A549 (cell line): ENCODE measurements around the gene CD7. TPM values are rescaled to one million over a fixed set of nuclear protein-coding genes. Genes with fewer than 3 reads are reported as not detected.

Experiments
- ATAC-seq, 2 experiments: fragments of 200-7000 bp in 1 of 2; fragments of >200 bp in 1 of 2; cut with Nextera tagmentation in 1 of 2; cut with Tn5 transposase in 1 of 2; 3 replicates each; pipeline versions ENCODE4 v1.8.0 to v1.9.1; 2018 to 2020; ENCODE audit warnings: mild to moderate bottlenecking in 1 of 2, moderate library complexity in 1 of 2
- CTCF ChIA-PET: fragments of 300-600 bp; sonication (Branson Sonifier 250); formaldehyde crosslinking; extraction: SDS; loops from one replicate; lab custom pipeline; 2021; ENCODE audit warnings: antibody characterized with exemption, inconsistent platforms; lab: Yijun Ruan, JAX
- POLR2A ChIA-PET: fragments of 350-600 bp; formaldehyde crosslinking; extraction: SDS; loops from one replicate; lab custom pipeline; 2021; ENCODE audit warnings: antibody characterized with exemption, inconsistent platforms; lab: Yijun Ruan, JAX
- DNase-seq, 2 experiments: peaks; one replicate each; pipeline versions ENCODE4 v3.0.0 to v3.0.0-alpha.2; 2011 to 2016; ENCODE audit warnings: low read depth in 1 of 2, low spot score in 1 of 2
- FAIRE-seq: peaks from 2 replicates; lab custom pipeline; 2011; peaks lifted over from hg19 to GRCh38; lab: Jason Lieb, UNC
- H3K27ac ChIP-seq, 2 experiments: fragments of >200 bp; sonication (Bioruptor Twin); formaldehyde crosslinking; 3 replicates each; pipeline ENCODE4 v1.5.1; 2016 to 2017
- H3K4me1 ChIP-seq: fragments of >200 bp; sonication (Bioruptor Twin); formaldehyde crosslinking; 3 replicates; pipeline ENCODE4 v1.6.1; 2016
- H3K4me2 ChIP-seq: fragments of >200 bp; sonication (Bioruptor Twin); formaldehyde crosslinking; 3 replicates; pipeline ENCODE4 v1.6.1; 2016
- H3K4me3 ChIP-seq: fragments of >200 bp; sonication (Bioruptor Twin); formaldehyde crosslinking; 3 replicates; pipeline ENCODE4 v1.5.1; 2016
- H3K9me3 ChIP-seq: fragments of >200 bp; sonication (Bioruptor Twin); formaldehyde crosslinking; 3 replicates; pipeline ENCODE4 v1.6.1; 2016
- BCL3 ChIP-seq: fragments of >200 bp; sonication (Bioruptor Twin); formaldehyde crosslinking; IDR thresholded peaks from 3 replicates; pipeline ENCODE4 v1.6.1; 2016
- ELK1 ChIP-seq: fragments of 150-350 bp; IDR thresholded peaks from 2 replicates; pipeline ENCODE4 v1.6.1; 2014; ENCODE audit warnings: low read depth, mild to moderate bottlenecking, low read length
- FOSL2 ChIP-seq, 2 experiments: fragments of 450-650 bp in 1 of 2; fragments of >200 bp in 1 of 2; sonication (Bioruptor Twin) in 1 of 2; formaldehyde crosslinking; IDR thresholded peaks; 2 replicates each; pipeline versions ENCODE4 v1.5.0 to v1.6.1; 2016 to 2020; ENCODE audit warnings: mild to moderate bottlenecking in 1 of 2, moderate library complexity in 1 of 2
- GATA3 ChIP-seq: IDR thresholded peaks from 2 replicates; pipeline ENCODE4 v1.6.1; 2012; ENCODE audit warnings: borderline replicate concordance
- HEYL ChIP-seq: fragments of 250-450 bp; sonication (Bioruptor Pico); IDR thresholded peaks from 2 replicates; pipeline ENCODE4 v1.8.0; 2021; ENCODE audit warnings: mild to moderate bottlenecking, moderate library complexity
- HOXB5 ChIP-seq: fragments of 250-450 bp; sonication (Bioruptor Pico); IDR thresholded peaks from 2 replicates; pipeline ENCODE4 v1.5.0; 2020; ENCODE audit warnings: mild to moderate bottlenecking, moderate library complexity
- JUN ChIP-seq, 2 experiments: fragments of >200 bp; sonication (Bioruptor Twin); formaldehyde crosslinking; IDR thresholded peaks; 2 replicates in 1 of 2; 3 replicates in 1 of 2; pipeline ENCODE4 v1.6.1; 2016 to 2017
- MAX ChIP-seq: IDR thresholded peaks from 2 replicates; pipeline ENCODE4 v1.6.1; 2012
- MYC ChIP-seq: IDR thresholded peaks from 2 replicates; pipeline ENCODE4 v1.6.1; 2012; ENCODE audit warnings: mild to moderate bottlenecking, inconsistent platforms, low read length, improper control_type of control experiment, borderline replicate concordance
- PHF8 ChIP-seq: fragments of 200-600 bp; sonication (generic); IDR thresholded peaks from 2 replicates; pipeline ENCODE4 v1.6.1; 2016; ENCODE audit warnings: low read depth, mild to moderate bottlenecking, antibody characterized with exemption, moderate library complexity, borderline replicate concordance
- POLR2A ChIP-seq: IDR thresholded peaks from 2 replicates; pipeline ENCODE4 v1.6.1; 2012; ENCODE audit warnings: mild to moderate bottlenecking, low read length
- RCOR1 ChIP-seq: fragments of 150-350 bp; IDR thresholded peaks from 2 replicates; pipeline ENCODE4 v1.6.1; 2014; ENCODE audit warnings: antibody characterized with exemption, low read length, low read depth
- RFX5 ChIP-seq: fragments of 450-650 bp; IDR thresholded peaks from 2 replicates; pipeline ENCODE4 v1.7.1; 2014; ENCODE audit warnings: antibody characterized with exemption, mild to moderate bottlenecking, moderate library complexity
- TFCP2L1 ChIP-seq: fragments of 250-450 bp; sonication (Bioruptor Pico); IDR thresholded peaks from 2 replicates; pipeline ENCODE4 v1.5.0; 2021; ENCODE audit warnings: mild to moderate bottlenecking
- ZFP36 ChIP-seq: fragments of 450-650 bp; IDR thresholded peaks from 2 replicates; pipeline ENCODE4 v1.6.1; 2014; ENCODE audit warnings: borderline replicate concordance; ENCODE audit not compliant: partially characterized antibody
- WGBS: methylation state at CpG from one replicate; pipeline ENCODE4 v1.1.6; 2017; ENCODE audit errors: missing lambda C conversion rate; 5-methylcytosine and 5-hydroxymethylcytosine counted together
- polyA plus RNA-seq, 4 experiments: library from polyadenylated mRNA; depleted of rRNA in 3 of 4; stranded (reverse); fragments of >200 nt; fragmentation: RNase III in 1 of 4; extraction: RNeasy Plus Mini Kit Qiagen cat#74134 plus additional on column Dnase treatment in 1 of 4; gene quantifications; 2 replicates in 3 of 4; 3 replicates in 1 of 4; pipeline ENCODE4 v1.2.3, GENCODE V29; 2011 to 2017
- TF ChIP-seq, protein P1 (sequence below): fragments of 200-600 bp; sonication (generic); IDR thresholded peaks from 2 replicates; pipeline ENCODE4 v1.6.1; 2016; ENCODE audit warnings: antibody characterized with exemption, mild to moderate bottlenecking, moderate library complexity
- TF ChIP-seq, protein P2 (sequence below): IDR thresholded peaks from 2 replicates; pipeline ENCODE4 v1.6.1; 2012

The CD7 gene
- polyA plus RNA-seq, 2 of the 4 experiments (the other 2 are of a cell fraction) = not detected

GRCh38 chr17:82274134-82275020, 43.0 kb downstream of the CD7 start (continued):
- TF ChIP-seq, protein P1, sequence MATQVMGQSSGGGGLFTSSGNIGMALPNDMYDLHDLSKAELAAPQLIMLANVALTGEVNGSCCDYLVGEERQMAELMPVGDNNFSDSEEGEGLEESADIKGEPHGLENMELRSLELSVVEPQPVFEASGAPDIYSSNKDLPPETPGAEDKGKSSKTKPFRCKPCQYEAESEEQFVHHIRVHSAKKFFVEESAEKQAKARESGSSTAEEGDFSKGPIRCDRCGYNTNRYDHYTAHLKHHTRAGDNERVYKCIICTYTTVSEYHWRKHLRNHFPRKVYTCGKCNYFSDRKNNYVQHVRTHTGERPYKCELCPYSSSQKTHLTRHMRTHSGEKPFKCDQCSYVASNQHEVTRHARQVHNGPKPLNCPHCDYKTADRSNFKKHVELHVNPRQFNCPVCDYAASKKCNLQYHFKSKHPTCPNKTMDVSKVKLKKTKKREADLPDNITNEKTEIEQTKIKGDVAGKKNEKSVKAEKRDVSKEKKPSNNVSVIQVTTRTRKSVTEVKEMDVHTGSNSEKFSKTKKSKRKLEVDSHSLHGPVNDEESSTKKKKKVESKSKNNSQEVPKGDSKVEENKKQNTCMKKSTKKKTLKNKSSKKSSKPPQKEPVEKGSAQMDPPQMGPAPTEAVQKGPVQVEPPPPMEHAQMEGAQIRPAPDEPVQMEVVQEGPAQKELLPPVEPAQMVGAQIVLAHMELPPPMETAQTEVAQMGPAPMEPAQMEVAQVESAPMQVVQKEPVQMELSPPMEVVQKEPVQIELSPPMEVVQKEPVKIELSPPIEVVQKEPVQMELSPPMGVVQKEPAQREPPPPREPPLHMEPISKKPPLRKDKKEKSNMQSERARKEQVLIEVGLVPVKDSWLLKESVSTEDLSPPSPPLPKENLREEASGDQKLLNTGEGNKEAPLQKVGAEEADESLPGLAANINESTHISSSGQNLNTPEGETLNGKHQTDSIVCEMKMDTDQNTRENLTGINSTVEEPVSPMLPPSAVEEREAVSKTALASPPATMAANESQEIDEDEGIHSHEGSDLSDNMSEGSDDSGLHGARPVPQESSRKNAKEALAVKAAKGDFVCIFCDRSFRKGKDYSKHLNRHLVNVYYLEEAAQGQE = no peak

DNA sequence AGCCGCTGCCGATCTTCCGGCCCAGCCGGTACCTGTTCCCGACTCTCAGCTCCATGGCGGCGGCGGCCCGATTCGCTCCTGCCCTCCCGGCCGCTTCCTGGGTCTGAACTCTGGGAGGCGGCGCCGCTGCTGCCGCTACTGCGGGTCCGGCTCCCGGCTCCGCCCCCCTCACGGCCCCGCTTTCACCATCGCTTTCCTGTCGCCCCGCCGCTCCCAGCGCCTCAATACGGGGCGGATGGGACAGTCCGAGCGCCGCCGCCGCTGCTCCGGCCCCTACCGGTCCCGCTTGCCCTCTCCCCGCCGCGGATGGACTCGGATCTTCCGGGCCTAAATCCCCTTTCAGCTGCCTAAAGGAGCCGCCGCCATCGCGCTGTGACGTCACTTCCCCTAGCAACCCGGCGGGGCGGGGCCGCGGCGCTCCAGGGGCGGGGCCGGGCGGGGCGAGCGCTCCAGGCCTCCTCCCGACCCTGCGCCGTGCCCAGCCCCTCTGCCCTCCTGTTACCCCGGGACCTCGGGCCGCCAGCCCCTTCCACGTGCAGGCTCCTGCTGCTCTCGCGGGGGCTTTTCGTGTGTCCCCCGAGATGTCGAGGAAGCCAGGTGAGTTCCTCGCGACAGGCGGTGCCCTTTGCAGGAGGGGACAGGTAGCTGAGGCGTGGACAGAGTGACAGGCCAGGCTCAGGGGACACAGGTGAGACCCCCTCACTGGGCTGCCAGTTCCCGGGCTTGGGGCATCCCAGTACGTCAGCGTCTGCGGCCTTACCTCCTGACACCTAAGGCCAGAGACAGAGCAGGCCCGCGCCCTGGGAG, 43.9 kb downstream of the CD7 start, which contains the start of gene CSNK1D:
CSNK1D (minus strand) TSS at position 374 of the 807 bp plus-strand sequence; CDS start at position 55, 319 bp downstream.
- ATAC-seq = peak; percentile 82 to 87
- TF ChIP-seq HOXB5 (0 out of 2 replicates have a peak, but pooled peaks have one; percentile 60), JUN (IDR thresholded peaks at IDR 0.05) (peak; percentile 76 to 92), POLR2A (peak; percentile 63), HEYL (CRISPR knock-in tag) (no peak), PHF8 (peak; percentile 2), FOSL2 (IDR thresholded peaks at IDR 0.05) (no peak), FOSL2 (CRISPR knock-in tag; IDR thresholded peaks at IDR 0.05) (peak; percentile 13; the same call in 1 of the 2 replicates), RCOR1 (no peak), BCL3 (peak; percentile 95), MYC (peak; percentile 73; the same call in 1 of the 2 replicates), ELK1 (no peak), MAX (peak; percentile 91), RFX5 (peak; percentile 92), GATA3 (peak; percentile 43), ZFP36 (no peak), TFCP2L1 (CRISPR knock-in tag) (peak; percentile 81)
- TF ChIP-seq, protein P2, sequence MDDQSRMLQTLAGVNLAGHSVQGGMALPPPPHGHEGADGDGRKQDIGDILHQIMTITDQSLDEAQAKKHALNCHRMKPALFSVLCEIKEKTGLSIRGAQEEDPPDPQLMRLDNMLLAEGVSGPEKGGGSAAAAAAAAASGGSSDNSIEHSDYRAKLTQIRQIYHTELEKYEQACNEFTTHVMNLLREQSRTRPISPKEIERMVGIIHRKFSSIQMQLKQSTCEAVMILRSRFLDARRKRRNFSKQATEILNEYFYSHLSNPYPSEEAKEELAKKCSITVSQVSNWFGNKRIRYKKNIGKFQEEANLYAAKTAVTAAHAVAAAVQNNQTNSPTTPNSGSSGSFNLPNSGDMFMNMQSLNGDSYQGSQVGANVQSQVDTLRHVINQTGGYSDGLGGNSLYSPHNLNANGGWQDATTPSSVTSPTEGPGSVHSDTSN = peak; percentile 33; the same call in 1 of the 2 replicates
- 7% methylated on average over 64 of the region's 80 CpGs for WGBS
- Histone ChIP-seq H3K4me1 (peaks cover 47% of the 10 kb centered on the region), H3K9me3 (no peaks in the 10 kb centered on the region), H3K27ac (peak within 1 kb of the TSS; percentile 99 to 100), H3K4me3 (peak within 1 kb of the TSS; percentile 97), H3K4me2 (peak within 1 kb of the TSS; percentile 88)
- ChIA-PET CTCF (interaction anchor here (0.9 to 2.5 kb wide), 5 partner anchors 10 to 38 kb away, joined by 3 to 11 read pairs (median 6); no protein-coding TSS in a partner anchor), POLR2A (interaction anchor here (0.9 to 3.0 kb wide), 8 partner anchors 9 to 67 kb away, joined by 3 to 17 read pairs (median 6); no protein-coding TSS in a partner anchor)
- DNase-seq = peak; percentile 90 to 94
- no peak for FAIRE-seq
